Choroid plexus epithelial cell (primary cell): ENCODE measurements around the gene DNASE1.
A peak's percentile ranks its signal among the peaks of the same experiment; 100 is the strongest.

Experiments used
- DNase-seq: peaks from one replicate; pipeline ENCODE4 v3.0.0-alpha.2; 2010; ENCODE audit warnings: low read depth
- H3K4me3 ChIP-seq: 2 replicates; pipeline ENCODE4 v1.5.1; 2011; ENCODE audit warnings: low read depth, mild to moderate bottlenecking, control low read depth, low read length, moderate library complexity
- TF ChIP-seq, protein P1 (sequence below): conservative IDR thresholded peaks from 2 replicates; pipeline ENCODE4 v1.5.1; 2011; ENCODE audit warnings: low read depth, mild to moderate bottlenecking, control low read depth, inconsistent platforms, low read length, moderate library complexity

DNASE1 gene

GRCh38 chr16:3610698-3611145, 43.8 kb upstream of the DNASE1 start:
- TF ChIP-seq, protein P1, sequence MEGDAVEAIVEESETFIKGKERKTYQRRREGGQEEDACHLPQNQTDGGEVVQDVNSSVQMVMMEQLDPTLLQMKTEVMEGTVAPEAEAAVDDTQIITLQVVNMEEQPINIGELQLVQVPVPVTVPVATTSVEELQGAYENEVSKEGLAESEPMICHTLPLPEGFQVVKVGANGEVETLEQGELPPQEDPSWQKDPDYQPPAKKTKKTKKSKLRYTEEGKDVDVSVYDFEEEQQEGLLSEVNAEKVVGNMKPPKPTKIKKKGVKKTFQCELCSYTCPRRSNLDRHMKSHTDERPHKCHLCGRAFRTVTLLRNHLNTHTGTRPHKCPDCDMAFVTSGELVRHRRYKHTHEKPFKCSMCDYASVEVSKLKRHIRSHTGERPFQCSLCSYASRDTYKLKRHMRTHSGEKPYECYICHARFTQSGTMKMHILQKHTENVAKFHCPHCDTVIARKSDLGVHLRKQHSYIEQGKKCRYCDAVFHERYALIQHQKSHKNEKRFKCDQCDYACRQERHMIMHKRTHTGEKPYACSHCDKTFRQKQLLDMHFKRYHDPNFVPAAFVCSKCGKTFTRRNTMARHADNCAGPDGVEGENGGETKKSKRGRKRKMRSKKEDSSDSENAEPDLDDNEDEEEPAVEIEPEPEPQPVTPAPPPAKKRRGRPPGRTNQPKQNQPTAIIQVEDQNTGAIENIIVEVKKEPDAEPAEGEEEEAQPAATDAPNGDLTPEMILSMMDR = no peak
- peak; percentile 19 for DNase-seq
- peak overlapping the region; percentile 91 for H3K4me3 ChIP-seq

- peak within 1 kb of the TSS; percentile 91 for H3K4me3 ChIP-seq
- TF ChIP-seq, protein P1 = peak; percentile 2
- DNase-seq = peak; percentile 91
Observed at GRCh38 chr16:3611146-3611975, 43.1 kb upstream of the DNASE1 start, which contains the start of gene SLX4. Gene SLX4, minus strand, starts transcription at chr16:3611606. Its CDS starts 2,642 bp downstream, at chr16:3608964.

- TF ChIP-seq, protein P1 = no peak
- H3K4me3 ChIP-seq = peak overlapping the region; percentile 91
- DNase-seq = no peak
Observed at GRCh38 chr16:3612510-3613466, 41.7 kb upstream of the DNASE1 start.

GRCh38 chr16:3618769-3619141, 35.7 kb upstream of the DNASE1 start:
- H3K4me3 ChIP-seq = no peak overlapping the region
- DNase-seq = no peak
- TF ChIP-seq, protein P1 = no peak

DNA sequence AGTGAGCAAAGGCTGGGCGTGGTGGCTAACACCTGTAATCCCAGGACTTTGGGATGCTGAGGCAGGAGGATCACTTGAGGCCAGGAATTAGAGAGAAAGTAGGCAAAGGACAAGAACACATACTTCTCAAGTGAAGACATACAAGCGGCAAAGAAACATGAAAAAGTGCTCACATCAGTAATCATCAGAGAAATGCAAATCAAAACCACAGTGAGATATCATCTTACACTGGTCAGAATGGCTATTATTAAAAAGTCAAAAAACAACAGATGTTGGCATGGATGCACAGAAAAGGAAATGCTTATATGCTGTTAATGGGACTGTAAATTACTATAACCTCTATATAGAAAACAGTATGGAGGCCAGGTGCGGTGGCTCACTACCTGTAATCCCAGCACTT, 30.8 kb upstream of the DNASE1 start:
- no peak overlapping the region for H3K4me3 ChIP-seq
- peak; percentile 26 for DNase-seq
- TF ChIP-seq, protein P1 = no peak

- TF ChIP-seq, protein P1 = no peak
- no peak for DNase-seq
- no peak overlapping the region for H3K4me3 ChIP-seq
Observed at GRCh38 chr16:3625331-3625730, 29.2 kb upstream of the DNASE1 start.
